ENCODE results near the gene SNTG2.

DNA sequence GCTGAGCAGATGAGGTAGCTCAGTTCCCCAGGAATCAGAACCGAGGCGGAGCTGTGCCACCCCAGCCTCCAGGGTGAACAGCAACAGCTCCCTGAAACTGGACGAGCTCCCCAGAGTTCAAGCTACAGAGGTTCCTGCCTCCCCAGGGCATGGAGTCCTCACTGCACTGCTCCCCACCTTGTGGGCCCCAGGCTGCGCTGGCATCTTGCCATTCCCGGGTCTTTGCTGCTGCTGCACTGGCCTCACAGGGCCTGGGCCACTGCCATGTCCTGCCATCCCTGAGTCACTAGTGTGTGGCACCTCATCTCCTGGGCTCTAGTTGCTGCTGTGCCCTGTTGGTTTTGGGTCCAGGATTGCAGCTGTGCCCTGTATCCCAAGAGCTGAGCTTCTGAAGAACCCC is 166.9 kb downstream of the SNTG2 start:
- TF ChIP-seq, protein P1, sequence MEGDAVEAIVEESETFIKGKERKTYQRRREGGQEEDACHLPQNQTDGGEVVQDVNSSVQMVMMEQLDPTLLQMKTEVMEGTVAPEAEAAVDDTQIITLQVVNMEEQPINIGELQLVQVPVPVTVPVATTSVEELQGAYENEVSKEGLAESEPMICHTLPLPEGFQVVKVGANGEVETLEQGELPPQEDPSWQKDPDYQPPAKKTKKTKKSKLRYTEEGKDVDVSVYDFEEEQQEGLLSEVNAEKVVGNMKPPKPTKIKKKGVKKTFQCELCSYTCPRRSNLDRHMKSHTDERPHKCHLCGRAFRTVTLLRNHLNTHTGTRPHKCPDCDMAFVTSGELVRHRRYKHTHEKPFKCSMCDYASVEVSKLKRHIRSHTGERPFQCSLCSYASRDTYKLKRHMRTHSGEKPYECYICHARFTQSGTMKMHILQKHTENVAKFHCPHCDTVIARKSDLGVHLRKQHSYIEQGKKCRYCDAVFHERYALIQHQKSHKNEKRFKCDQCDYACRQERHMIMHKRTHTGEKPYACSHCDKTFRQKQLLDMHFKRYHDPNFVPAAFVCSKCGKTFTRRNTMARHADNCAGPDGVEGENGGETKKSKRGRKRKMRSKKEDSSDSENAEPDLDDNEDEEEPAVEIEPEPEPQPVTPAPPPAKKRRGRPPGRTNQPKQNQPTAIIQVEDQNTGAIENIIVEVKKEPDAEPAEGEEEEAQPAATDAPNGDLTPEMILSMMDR (IDR thresholded peaks at IDR 0.05) = no peak
- no peak for TF ChIP-seq POLR2A (IDR thresholded peaks at IDR 0.05)
